Measurements from ENCODE around the gene RNF114.
"Not testable (repeated sequence)": the region's sequence is repeated elsewhere in the genome, so short reads cannot be mapped to it uniquely, and the experiment has no call there.

RNF114 gene

DNA sequence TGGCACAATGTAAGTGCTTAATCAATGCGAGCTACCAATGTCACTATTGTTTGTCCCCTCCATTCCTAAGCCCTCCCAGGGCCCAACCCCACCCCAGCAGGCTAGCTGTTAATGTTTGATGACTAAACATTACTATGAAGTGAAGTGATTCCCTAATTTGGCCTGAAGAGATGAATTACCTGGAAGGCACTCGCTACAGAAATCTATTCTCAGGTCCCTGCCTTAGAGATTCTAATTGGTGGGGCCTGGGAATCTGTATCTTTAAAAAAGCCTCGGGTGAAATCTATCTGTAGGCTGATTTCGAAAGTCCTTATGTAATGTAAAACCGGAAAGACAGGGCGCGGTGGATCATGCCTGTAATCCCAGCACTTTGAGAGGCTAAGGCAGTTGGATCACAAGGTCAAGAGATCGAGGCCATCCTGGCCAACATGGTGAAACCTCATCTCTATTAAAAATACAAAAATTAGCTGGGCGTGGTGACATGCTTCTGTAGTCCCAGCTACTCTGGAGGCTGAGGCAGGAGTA lies 29.6 kb downstream of the RNF114 start:
- no peak for DNase-seq

DNA sequence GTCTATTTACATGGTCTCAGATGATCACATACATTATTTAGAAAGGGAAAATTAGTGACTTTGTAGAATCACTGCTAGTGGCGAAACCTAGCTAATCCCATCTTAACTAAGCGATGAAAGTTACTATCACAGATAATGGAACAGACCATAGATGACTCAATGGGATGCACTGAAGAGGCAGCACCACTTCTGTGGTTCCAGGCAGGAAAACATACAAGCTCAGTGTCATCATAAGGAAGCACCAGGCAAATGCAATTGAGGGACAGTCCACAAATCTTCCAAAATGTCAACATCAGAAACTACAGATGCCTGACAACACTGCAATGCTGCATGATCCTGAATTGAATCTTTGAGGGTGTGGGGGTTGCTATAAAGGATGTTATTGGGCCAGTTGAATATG lies 30.7 kb downstream of the RNF114 start:
- no peak for DNase-seq

DNA sequence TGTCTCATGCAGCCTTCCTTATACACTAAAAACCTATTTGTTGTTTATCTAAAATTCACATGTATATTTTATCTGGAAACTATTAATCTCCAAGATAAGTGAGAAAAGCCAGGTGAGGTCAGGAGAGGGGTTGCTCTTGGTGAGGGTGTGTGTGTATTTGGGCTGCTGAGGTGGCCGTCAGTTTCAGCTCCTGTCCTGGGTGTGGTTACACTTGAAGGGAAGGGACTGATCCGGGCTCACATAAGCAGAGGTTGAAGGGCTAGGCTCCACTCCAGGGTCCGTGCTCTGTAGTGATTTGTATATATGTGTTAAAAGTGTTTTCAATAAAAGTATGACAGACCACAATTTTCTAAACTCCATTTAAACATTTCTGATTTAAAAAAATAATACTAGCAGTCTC lies 33.0 kb downstream of the RNF114 start:
- no peak for DNase-seq

DNA sequence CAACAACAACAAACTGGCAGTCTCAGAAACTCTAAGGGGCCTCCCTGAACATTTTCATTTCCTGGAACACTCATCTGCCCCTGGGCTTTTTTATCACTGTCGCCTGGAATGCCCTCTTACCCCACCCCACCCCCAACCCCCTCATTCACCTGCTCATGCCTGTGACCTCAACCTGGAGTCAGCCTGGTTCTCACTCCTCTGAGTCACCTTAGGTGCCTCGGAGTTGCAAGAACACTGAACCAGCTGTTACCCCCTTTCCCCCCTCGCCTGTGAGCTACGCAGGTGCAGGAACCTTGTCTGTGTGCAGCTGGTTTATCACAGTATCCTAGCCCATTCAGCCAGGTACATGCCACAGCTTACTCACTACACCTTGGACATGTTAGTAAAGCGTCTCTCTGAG lies 33.7 kb downstream of the RNF114 start:
- no peak for DNase-seq

DNA sequence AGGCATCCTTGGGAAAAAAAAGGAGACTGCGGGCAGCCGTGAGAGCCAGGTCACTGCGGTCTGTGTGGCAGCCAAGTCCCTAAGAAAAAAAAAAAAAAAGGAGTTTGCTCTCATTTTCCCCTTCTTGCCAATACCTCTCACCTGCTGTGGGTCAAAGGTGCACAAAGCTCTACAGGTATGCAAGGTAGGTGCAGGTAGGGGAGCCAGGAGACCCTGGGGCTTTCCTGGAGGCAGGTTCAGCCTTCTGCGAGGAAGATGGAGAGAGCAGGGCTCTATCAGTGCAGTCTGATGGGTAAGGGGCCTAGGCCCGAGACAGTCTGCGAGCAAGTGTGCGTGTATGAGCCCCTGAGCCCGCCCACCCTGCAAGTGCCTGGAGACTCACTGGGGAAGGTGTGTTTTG lies 34.3 kb downstream of the RNF114 start:
- DNase-seq, result no peak

DNA sequence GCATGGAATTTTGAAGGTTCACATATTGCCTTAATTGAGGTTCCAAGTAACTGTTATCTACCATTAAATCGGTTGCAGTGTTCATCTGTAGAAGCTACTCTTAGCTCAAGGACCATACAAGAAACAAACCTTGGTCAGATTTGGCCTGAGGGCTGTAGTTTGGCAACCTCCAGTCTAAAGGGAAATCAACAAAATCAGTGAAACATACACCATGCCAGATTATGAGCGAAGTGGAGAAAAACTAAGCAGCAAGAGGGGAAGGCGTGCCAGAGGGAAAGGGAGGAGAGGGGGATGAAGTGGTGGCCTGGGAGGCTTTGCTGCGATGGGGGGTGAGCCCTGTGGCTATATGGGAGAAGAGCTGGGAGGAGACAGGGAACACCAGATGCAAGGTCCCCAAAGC lies 37.8 kb downstream of the RNF114 start:
- DNase-seq, result no peak

DNA sequence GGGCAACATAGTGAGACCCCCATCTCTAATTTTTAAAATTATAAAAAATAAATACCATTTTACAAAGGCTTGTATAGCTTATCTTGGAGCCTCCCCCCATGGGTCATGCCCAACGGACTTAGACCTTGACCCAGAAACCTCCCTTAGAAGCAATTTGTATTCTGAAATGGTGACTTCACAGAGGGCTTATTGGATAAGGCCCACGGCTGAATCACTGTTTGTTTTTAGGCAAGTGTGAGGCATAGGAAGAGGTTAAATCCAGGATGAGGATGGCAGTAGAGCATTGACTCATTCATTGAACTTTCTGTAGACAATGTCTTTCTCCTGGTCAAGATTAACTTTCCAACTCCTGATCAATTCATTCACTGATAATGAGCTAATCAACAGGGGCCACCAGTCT lies 40.3 kb downstream of the RNF114 start:
- DNase-seq, result no peak

DNA sequence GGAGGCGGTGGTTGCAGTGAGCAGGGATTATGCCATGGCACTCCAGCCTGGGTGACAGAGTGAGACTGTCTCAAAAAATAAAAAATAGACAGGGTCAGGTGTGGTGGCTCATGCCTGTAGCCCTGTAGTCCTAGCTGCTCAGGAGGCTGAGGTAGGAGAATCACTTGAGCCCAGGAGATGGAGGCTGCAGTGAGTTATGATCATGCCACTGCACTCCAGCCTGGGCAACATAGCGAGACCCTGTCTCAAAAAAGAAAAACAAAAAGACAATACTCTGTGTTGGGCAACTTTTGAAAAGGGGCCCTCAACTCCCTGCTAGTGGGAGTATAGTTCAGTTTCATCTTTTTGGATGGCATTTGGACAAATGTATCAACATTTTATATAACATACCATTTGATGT lies 41.5 kb downstream of the RNF114 start:
- not testable (repeated sequence) for DNase-seq

DNA sequence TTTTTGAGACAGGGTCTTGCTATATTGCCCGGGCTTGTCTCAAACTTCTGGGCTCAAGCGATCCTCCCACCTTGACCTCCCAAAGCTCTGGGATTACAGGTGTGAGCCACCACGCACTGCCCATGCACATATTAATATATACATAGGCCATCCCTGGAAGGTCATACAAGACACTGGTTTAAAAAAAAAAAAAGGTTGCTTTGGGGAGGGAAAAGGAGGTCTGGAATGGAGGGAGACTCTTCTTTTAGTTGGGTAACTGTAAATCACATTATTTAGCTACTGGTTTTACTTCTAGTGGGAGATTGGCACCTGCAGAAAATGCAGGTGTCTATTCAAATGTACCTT lies 42.5 kb downstream of the RNF114 start:
- no peak for DNase-seq

DNA sequence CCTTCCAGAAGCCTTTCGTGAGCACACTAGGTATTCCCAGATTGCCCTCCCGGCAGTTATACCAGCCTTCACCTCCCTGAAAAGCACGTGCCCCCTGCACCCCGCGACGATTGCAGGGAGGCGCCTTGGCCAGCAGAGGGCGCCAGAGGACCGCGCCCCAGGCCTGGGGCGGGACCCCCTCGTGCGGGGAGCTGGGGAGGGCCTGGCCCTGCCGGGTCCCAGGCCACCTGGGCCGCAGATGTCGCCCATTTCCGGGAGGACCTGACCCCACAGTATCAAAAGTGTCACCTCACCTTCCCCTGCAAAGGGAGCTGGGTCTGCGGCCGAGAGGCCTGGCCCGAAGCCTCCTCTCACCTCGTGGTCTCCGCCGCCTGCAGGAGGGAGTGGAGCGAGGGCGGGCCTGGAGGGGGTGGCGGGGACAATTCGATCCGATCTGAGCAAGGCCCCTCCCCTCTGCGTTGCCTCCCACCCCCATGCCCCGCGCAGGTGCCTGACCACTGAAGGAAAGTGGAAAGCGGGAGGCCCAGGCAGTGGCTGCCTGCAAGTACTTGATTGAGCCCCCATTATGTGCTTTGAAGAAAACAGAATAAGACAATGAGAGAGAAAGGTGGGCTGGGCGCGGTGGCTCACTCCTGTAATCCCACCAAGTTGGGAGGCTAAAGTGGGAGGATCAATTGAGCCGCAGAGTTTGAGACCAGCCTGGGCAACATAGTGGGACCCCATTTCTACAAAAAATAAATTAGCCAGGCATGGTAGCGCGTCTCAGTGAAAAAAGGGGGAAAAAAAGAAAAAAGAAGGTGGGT lies 43.0 kb downstream of the RNF114 start:
- peak; percentile 70 for DNase-seq

DNA sequence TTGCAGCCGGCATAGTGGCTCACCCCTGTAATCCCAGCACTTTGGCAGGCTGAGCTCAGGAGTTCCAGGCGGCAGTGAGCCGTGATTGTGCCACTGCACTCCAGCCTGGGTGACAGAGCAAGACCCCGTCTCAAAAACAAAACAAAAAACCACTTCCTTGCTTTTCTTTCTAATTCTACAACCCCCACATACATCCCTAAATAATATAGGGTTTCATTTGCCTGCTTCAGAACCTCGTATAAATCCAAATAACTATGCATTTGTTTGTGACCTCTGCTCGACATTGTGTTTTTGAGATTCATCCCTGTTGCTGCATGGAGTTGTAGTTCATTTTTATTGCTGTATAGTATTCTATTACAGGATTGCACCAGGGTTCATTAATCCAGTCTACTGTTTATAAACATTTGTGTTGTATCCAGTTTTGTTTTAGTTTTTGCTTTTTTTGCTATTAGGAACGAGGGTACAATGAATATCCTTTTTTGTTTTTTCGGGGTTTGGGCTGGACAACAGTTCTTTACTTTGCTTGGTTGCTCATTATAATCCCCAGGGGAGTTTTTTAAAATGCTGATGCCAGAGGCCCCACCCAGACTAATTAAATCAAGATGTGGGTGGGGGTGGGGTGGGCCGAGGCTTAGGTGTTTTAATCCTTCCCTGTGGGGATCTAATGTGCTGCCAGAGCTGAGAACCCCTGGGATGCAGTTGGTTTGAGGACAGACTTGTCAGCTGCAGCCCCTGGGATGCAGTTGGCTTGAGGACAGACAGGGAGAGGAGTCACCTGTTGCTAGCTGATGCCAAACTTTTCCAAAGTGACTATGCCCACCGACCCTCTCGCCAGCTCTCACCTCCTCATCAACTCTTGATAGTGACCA lies 44.2 kb downstream of the RNF114 start:
- DNase-seq, result no peak

DNA sequence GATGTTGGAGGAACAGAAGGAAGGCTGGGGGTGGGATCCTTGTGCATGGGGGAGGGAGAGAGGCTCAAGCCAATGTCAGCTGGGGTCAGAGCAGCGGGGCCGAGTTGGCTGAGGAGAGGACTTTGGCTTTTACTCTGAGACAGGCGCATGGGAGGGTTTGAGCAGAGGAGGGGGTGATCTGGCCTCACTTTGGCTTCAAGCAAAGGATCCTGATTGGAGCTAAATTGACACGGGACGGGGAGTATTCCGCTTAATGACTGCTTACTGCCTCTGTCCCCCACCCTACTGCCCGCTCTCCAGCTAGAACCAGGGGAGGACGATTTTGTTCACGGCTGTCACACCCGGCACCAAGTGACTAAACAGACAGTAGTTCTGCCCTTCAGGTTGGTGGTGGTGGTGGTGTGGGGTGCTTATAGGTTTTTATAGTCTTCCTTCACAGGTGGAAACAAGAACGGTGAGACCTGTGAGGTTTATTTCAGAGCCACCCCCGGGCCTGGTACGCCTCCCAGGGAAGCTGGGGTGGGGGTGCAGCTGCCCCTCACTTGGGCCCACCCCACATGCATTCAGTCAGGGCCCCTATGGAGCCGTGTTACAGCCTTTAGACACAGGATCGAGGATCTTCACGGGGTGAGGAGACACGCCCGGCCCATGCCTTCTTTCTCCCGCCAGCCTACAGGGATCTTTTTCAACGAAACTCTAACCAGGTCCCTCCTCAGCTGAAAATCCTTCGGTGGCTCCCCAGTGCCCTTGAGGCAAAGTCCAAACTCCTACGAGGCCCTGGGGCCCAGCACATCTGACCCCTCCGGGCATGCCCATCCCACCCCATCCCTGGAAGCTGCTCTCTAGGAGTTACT lies 45.2 kb downstream of the RNF114 start:
- no peak for DNase-seq

DNA sequence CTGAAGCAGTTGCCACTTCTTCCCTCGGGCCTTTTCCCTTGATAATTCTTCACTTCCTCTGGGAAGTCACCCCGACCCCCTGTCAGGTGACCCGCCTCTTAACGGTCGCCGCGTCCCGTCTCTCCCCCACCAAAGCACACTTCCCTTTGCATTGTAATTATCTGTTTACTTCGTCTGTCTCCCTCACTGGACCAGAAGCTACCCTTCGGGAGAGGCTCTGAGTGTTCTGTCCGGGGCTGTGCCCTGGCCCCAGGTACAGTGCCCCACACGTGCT lies 45.8 kb downstream of the RNF114 start:
- DNase-seq, result no peak

DNA sequence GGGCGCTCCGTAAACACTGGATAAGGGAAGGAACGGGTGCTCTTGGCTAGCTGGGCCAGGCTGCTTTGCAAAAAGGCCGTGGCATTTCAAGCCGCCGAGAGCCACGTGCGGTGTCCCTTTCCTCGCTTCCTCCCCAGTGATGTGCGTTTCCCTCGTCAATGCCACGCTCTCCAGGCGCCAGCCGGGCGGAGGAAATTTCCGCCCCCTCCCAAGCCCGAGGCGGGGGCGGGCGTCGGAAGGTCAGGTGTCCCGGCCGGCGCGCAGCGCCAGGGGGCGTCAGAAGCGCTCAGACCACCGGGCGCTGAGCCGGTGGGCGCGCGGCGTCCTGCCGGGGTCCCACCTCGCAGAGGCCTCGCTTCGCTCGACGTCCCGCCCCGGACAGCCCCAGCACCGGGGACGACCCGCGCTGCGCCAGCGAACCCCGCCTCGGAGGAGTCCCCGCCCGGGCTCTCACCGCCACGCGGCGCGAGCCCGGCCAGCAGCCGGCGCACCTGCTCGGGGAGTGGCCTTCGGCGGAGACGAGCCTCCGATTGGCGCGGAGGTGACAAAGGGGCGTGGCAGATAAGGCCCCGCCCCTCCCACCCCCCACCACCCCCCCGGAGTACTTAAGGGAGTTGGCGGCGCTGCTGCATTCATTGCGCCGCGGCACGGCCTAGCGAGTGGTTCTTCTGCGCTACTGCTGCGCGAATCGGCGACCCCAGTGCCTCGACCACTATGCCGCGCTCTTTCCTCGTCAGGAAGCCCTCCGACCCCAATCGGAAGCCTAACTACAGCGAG lies 46.3 kb downstream of the RNF114 start, which contains the start of gene SNAI1:
Gene SNAI1, plus strand, starts transcription at position 635 of the 777 bp plus-strand sequence. Its CDS starts 80 bp downstream, at position 715.
- DNase-seq, result peak; percentile 86

DNA sequence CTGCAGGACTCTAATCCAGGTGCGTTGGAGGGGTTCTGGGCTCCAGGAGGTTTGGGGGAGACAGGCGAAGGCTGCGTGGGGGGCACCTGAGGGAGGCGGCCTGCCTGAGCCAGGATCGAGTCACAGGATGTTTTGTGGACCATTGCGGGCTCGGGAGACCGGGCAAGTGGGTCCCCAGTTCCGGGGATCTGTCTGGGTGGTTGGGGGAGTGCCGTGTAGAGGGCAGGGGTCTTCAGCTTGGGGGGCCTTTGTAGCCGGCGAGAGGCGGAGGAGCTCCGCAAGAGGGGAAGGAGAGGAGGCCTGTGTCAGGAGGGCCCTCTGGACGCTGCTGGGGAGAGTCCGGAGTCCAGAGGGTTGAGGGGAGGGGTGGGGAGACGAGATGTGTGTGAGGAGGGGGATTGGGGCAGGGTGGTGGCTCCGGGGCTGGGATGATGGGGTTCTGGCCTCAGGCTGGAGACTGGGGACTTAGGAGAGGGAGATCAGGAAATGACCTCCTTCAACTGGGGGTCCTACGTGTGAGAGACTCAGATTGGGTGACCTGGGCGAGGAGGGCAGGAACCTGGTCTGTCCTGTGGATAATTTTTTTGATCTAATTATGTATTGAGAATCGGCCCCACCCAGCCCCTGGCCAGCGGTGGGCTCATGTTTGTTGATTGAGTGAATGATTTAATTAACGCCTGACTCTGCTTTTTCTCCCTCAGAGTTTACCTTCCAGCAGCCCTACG lies 47.1 kb downstream of the RNF114 start:
- DNase-seq, result no peak

DNA sequence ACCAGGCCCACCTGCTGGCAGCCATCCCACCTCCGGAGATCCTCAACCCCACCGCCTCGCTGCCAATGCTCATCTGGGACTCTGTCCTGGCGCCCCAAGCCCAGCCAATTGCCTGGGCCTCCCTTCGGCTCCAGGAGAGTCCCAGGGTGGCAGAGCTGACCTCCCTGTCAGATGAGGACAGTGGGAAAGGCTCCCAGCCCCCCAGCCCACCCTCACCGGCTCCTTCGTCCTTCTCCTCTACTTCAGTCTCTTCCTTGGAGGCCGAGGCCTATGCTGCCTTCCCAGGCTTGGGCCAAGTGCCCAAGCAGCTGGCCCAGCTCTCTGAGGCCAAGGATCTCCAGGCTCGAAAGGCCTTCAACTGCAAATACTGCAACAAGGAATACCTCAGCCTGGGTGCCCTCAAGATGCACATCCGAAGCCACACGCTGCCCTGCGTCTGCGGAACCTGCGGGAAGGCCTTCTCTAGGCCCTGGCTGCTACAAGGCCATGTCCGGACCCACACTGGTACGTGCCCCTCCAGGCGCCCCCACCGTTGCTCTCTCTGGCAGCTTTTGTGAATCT lies 47.7 kb downstream of the RNF114 start:
- no peak for DNase-seq

DNA sequence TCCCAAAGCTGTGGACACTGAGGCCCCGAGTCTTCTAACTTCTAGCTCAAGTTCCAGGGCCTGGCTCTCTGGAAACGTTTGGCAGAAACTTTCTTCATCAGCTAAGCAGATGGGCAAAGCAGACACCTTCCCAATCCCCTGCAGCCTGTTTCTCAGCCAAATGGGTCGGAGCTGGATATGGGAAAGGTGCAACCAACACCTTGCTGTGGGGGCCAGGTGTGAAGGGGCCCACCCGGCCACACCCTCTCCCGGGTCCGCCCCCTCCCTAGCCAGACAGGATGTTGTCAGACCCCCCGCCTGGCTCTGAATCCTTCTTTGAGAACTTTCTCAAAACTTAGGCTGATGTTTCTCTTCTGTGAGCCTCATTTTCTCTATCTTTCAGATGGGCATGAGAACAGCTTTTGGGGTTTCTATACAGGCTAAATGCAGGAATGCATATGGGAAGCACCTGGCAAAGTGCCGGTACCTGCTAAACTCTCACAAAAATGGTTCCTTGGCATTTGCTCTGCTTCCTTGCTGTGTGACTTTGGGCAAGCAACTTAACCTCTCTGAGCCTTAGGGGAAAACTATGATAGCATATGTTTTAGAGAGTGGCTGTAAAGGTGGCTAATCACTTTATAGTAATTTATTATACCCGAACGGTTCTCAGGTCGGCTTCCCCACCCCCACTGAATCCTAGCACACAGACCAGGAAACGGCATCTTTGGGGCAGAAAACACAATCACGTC lies 48.4 kb downstream of the RNF114 start:
- DNase-seq, result no peak

DNA sequence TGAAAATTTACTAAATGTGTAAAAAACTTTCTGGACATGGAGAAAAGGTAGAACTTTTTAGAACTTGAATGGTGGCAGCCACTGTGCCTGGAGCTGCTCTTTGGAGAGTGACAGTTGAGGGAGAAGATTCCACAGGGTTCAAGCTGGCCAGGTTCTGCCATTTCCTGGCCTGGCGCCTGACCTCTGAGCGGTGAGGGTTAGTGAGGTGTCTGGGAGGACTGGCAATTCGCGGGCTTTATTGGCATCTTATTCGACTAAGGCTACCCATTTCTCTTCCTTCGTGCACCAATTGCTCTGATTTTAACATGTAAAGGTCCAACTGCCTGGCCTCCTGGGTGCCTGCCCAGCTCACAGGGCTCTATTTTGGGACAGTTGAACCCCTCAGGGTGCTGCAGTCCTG lies 49.0 kb downstream of the RNF114 start:
- DNase-seq, result no peak

DNA sequence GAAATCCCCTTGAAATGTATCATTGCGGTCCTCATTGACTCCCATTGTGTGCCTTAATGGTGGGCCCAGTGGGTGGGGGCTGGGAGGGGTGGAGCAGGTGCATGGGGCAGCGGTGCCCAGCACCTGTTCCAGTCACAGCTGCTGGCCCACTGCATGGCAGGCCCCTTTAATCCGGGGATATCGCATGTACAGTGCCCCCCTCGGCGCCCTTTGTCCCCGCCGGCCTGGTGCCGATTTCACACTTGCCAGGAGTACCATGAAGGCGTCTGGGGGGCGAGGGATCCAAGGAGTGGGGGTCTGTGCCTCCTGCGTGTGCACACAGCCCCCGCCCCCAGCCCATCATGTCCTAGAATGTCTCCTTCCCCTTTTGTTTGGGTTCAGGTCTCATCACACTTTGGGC lies 49.4 kb downstream of the RNF114 start:
- no peak for DNase-seq

DNA sequence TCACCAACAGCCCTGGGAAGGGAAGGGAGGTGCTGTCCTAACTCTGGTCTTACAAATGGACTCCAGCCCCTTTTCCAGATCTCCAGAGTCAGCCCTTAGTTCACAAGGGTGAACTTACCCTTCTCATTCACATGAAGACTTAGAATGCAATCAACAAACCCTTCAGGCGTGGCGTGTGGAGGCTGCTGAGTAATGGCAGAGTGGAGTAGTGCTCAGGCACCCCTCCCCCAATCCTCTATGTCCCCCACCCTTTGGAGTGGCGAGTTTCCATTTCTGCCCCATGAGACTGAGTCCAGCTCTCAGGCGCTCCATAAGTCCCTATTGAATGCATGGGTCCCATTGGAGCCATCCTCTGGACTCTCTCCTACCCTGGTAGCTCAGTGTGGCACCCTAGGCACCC lies 49.9 kb downstream of the RNF114 start:
- DNase-seq, result no peak
